ENCODE measurements around the gene SH3BP4. TPM values are rescaled to one million over a fixed set of nuclear protein-coding genes. Genes with fewer than 3 reads are reported as not detected.

SH3BP4 gene
- total RNA-seq, 1 donor from 2014 or later, result 6.5 TPM

GRCh38 chr2:235077046-235077445 lies 125.2 kb downstream of the SH3BP4 start:
- no peak for DNase-seq (ENCODE audit: low spot score in 2 of 2)
- no peak for FAIRE-seq

GRCh38 chr2:235078182-235078581 lies 126.4 kb downstream of the SH3BP4 start:
- DNase-seq (ENCODE audit: low spot score in 2 of 2) (no peak), FAIRE-seq (no peak)

GRCh38 chr2:235078914-235079472 lies 127.2 kb downstream of the SH3BP4 start:
- DNase-seq (ENCODE audit: low spot score in 2 of 2) (no peak), FAIRE-seq (no peak)

GRCh38 chr2:235080101-235080500 lies 128.3 kb downstream of the SH3BP4 start:
- DNase-seq (ENCODE audit: low spot score in 2 of 2) (no peak), FAIRE-seq (no peak)

DNA sequence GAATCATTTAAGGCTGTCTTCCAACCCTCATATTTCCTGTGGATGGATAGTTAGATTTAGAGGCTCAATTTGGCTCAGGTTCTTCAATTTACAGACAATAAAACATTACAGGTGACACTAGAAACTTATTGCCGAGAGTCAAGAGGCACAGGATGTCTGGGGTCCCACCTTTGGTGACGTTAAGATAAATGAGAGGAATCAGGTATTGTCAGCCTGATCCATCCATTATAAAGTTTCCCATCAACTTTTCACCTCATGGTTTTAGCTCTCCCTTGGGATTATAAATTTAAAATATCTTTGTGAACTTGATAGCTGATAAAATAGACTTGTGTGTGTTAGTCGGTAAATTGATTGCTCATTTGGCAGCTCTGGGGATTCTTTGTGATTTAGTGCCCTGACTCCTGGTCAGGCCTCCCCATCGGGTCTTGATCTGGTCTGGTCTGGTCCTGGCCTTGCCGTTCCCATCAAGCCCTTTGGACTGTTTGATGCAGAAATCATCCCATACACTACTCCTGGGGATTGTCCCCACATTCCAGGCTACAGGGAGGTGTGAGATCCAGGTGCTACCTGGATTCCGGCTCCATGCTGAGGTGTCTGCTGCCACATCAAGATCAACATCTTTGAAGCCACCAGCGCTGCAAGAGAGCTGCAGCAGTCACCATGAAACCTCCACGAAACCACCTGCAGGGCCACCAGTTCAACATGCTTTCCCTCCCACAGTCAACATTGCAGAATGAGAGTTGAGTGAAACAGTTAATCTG lies 130.9 kb downstream of the SH3BP4 start:
- DNase-seq (ENCODE audit: low spot score in 2 of 2), result no peak
- no peak for FAIRE-seq

DNA sequence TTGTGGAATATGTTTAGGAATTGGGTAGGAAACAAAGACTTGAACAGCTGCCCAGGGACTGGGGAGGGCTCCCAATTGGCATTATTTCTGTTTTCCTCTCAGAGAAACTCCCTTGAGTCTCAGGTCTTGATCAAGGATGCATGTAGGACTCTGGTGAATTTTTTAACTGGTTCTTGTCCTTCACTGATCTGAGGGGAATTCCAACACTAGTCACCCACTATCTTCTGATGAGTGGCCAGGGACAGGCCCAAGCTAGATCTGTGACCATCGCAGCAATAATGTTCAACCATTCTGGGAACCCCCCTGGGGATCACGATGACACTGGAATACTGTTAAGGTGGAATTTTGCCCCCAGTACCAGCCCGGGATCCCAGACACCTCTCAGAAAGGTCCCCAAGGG lies 132.0 kb downstream of the SH3BP4 start:
- DNase-seq (ENCODE audit: low spot score in 2 of 2), result no peak
- FAIRE-seq, result no peak

- DNase-seq (ENCODE audit: low spot score in 2 of 2) (no peak), FAIRE-seq (no peak)
These were observed 132.6 kb downstream of the SH3BP4 start for GRCh38 chr2:235084424-235084823.

DNA sequence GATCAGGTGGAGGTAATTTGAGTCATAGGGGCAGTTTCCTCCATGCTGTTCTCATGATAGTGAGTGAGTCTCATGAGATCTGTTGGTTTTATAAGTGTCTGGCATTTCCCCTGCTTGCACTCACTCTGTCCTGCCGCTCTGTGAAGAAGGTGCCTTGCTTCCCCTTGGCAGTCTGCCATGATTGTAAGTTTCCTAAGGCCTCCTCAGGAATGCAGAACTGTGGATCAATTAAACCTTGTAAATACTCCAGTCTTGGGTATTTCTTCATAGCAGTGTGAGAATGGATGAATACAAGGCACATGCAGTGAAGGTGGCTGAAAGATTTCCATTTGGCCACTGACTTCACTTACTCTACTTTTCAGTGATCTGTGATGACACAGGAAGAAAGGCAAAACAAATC lies 133.7 kb downstream of the SH3BP4 start:
- no peak for FAIRE-seq
- no peak for DNase-seq (ENCODE audit: low spot score in 2 of 2)

GRCh38 chr2:235086481-235087184 lies 134.8 kb downstream of the SH3BP4 start:
- DNase-seq (ENCODE audit: low spot score in 2 of 2), result no peak
- no peak for FAIRE-seq

DNA sequence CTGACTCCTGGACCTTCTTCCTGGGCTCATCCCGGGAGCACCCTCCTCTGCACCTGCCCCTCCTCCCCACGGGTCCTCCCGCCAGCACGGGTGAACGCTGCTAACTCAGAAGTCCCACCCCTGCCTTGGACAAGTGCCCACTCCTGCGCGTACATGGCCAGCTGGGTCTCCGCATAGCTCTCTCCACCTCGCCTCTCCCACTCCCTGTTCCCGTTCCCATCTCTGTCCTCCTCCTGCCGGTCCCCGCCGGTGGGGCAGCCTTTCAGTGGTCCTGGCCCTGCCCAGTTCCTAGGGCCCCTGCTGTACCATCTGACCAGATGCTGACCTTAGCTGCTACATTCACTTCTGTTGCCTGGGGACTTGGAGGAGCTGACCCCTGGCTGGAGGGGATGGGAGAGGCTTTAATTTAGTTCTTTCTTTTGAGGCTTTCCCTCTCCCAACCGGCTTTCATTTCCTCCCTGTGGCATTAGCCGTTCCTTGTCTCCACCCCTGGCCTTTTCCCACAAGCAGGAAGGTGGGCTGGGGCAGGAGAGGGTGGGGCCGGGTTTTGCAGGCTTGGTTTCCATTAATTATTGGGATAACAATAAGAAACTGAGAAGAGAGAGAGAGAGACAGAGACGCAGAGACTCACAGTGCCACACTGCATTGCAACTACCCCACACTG lies 136.1 kb downstream of the SH3BP4 start:
- DNase-seq (ENCODE audit: low spot score in 2 of 2) (peak in 1 of 2 donors; percentile 29), FAIRE-seq (no peak)

GRCh38 chr2:235088496-235088921 lies 136.7 kb downstream of the SH3BP4 start:
- FAIRE-seq (no peak), DNase-seq (ENCODE audit: low spot score in 2 of 2) (peak in 1 of 2 donors; percentile 24)

- FAIRE-seq (no peak), DNase-seq (ENCODE audit: low spot score in 2 of 2) (no peak)
These were observed 139.6 kb downstream of the SH3BP4 start for GRCh38 chr2:235091421-235091820.

GRCh38 chr2:235091983-235092382 lies 140.2 kb downstream of the SH3BP4 start:
- DNase-seq (ENCODE audit: low spot score in 2 of 2) (no peak), FAIRE-seq (no peak)

DNA sequence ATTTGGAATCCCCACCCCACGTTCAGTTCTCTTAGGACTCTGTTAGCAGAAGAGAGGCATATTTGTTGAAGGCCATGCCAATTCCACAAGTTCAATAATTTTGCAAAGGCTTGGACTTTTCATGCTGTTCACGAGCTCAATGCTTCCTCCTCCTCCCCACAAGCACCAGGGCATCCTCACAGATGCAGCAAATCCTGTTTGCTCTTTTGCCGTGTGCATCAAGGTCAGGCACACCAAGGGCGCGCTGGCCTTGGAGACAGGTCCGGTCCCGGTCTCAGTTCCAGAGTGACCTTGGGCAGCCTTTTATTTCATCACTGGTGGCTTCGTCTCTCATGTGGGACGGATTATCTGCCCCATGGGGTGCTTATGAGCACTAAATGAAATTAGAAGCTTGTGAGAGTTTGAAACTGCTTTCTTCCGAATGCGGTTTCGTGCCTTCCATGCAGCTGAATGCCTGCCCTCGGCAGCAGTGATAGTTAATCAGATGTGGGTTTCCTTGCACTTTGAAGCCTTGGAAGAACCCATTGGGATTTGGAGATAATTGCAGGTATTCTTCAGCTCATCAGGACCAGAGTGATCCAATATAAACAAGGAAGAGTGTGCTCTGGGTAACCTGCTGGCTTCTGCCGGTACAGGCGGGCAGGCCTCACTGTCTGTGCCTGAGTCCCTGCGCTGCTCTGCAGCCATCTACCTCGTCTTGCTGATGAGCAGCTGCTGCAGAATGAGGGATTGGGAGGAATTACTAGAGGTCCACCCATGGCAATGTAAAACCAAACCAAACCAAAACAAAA lies 140.8 kb downstream of the SH3BP4 start:
- FAIRE-seq, result no peak
- DNase-seq (ENCODE audit: low spot score in 2 of 2), result no peak

DNA sequence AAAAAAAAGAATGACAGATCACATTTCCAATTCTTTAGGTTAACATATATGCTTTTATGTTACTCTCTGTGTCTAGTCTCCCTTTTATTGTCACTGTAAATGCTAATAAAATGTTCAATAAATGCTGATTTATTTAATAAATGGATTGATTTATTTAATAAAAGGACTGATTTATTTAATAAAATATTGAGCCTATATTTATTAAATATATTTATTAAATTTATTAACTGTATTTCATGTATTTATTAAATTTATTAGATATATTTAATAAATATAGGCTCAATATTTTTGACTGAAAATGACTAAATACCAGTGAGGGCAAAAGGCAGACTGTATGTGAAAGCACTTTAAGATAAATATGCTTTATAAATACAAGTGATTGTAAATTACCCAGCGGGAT lies 142.6 kb downstream of the SH3BP4 start:
- no peak for DNase-seq (ENCODE audit: low spot score in 2 of 2)

GRCh38 chr2:235095569-235095968 lies 143.8 kb downstream of the SH3BP4 start:
- DNase-seq (ENCODE audit: low spot score in 2 of 2), result no peak
- FAIRE-seq, result no peak

More for the DNA sequence above, 142.6 kb downstream of the SH3BP4 start:
- FAIRE-seq, result peak; percentile 65

GRCh38 chr2:235096447-235096846 lies 144.6 kb downstream of the SH3BP4 start:
- FAIRE-seq (no peak), DNase-seq (ENCODE audit: low spot score in 2 of 2) (no peak)

DNA sequence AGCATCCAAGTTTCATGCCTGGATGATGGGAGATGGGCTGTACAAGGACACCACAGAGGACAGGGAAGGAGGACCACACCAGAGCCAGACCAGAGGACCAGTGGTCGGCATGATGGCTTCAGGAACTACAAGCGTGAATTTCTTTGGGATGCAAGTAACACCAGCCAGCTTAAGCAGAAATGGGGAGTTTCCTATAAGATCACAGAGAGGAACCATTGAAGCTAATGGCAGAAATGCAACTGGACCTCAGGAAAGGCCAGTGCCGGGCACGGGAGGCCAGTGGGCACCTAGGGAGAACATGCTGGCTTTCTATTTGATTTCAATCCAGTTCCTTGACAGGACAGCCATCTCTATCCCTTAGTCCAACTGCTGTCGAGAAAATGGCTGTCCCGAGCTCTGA lies 145.4 kb downstream of the SH3BP4 start:
- DNase-seq (ENCODE audit: low spot score in 2 of 2) (no peak), FAIRE-seq (no peak)

GRCh38 chr2:235098269-235098668 lies 146.5 kb downstream of the SH3BP4 start:
- no peak for DNase-seq (ENCODE audit: low spot score in 2 of 2)
- no peak for FAIRE-seq
